Measurements from ENCODE around the gene TMEM117.

TMEM117 gene

GRCh38 chr12:44117337-44117736, 281.5 kb downstream of the TMEM117 start:
- Histone ChIP-seq H4K91ac (ENCODE audit: low read depth, low read length) (no peak overlapping the region), H3K79me1 (ENCODE audit: low read length) (no peaks in the 10 kb centered on the region), H4K8ac (ENCODE audit: low read depth, low read length) (no peak overlapping the region), H3K9me3 (ENCODE audit: insufficient read depth, low read depth, low read length) (no peaks in the 10 kb centered on the region), H3K27me3 (ENCODE audit: insufficient read depth, low read length) (no peaks in the 10 kb centered on the region), H2BK12ac (ENCODE audit: low read length) (no peak overlapping the region), H3K4ac (ENCODE audit: low read depth, low read length) (no peak overlapping the region), H2AFZ (ENCODE audit: insufficient read depth, low read length, poor library complexity) (no peak overlapping the region), H3K36me3 (ENCODE audit: control insufficient read depth in 1 of 2, insufficient read depth in 2 of 2, low read length in 2 of 2) (no peaks in the 10 kb centered on the region), H3K4me2 (ENCODE audit: low read length) (no peak overlapping the region), H3K4me3 (ENCODE audit: low read depth, low read length) (no peak overlapping the region), H3K18ac (ENCODE audit: low read length) (no peak overlapping the region), H4K12ac (ENCODE audit: low read depth, low read length) (no peak overlapping the region), H3K79me2 (ENCODE audit: control insufficient read depth, insufficient read depth, low read length, poor library complexity) (no peaks in the 10 kb centered on the region), H2BK120ac (ENCODE audit: insufficient read depth, low read length, poor library complexity) (no peak overlapping the region), H3K4me1 (ENCODE audit: control insufficient read depth in 1 of 2, insufficient read depth in 2 of 2, low read length in 2 of 2) (no peaks in the 10 kb centered on the region), H3K9ac (ENCODE audit: low read length) (no peak overlapping the region), H2BK5ac (ENCODE audit: low read depth, low read length, poor library complexity) (no peak overlapping the region), H2AK5ac (ENCODE audit: low read length) (no peak overlapping the region), H3K14ac (ENCODE audit: low read length) (no peak overlapping the region), H3K23ac (ENCODE audit: low read length) (no peak overlapping the region), H3K27ac (ENCODE audit: low read depth, low read length) (no peak overlapping the region)
- WGBS (ENCODE audit: extremely low coverage, insufficient coverage, insufficient read length): no CpG with 5 or more reads among the region's 1 CpG
- no peak for DNase-seq

GRCh38 chr12:44118946-44119345, 283.1 kb downstream of the TMEM117 start:
- Histone ChIP-seq H2BK120ac (ENCODE audit: insufficient read depth, low read length, poor library complexity) (no peak overlapping the region), H3K4me2 (ENCODE audit: low read length) (no peak overlapping the region), H3K79me1 (ENCODE audit: low read length) (no peaks in the 10 kb centered on the region), H3K9ac (ENCODE audit: low read length) (no peak overlapping the region), H3K79me2 (ENCODE audit: control insufficient read depth, insufficient read depth, low read length, poor library complexity) (no peaks in the 10 kb centered on the region), H3K14ac (ENCODE audit: low read length) (no peak overlapping the region), H2AFZ (ENCODE audit: insufficient read depth, low read length, poor library complexity) (no peak overlapping the region), H3K27ac (ENCODE audit: low read depth, low read length) (no peak overlapping the region), H2BK5ac (ENCODE audit: low read depth, low read length, poor library complexity) (no peak overlapping the region), H3K23ac (ENCODE audit: low read length) (no peak overlapping the region), H3K4me1 (ENCODE audit: control insufficient read depth in 1 of 2, insufficient read depth in 2 of 2, low read length in 2 of 2) (no peaks in the 10 kb centered on the region), H3K4ac (ENCODE audit: low read depth, low read length) (no peak overlapping the region), H2BK12ac (ENCODE audit: low read length) (no peak overlapping the region), H3K36me3 (ENCODE audit: control insufficient read depth in 1 of 2, insufficient read depth in 2 of 2, low read length in 2 of 2) (no peaks in the 10 kb centered on the region), H4K12ac (ENCODE audit: low read depth, low read length) (no peak overlapping the region), H2AK5ac (ENCODE audit: low read length) (no peak overlapping the region), H3K4me3 (ENCODE audit: low read depth, low read length) (no peak overlapping the region), H4K91ac (ENCODE audit: low read depth, low read length) (no peak overlapping the region), H3K18ac (ENCODE audit: low read length) (no peak overlapping the region), H3K9me3 (ENCODE audit: insufficient read depth, low read depth, low read length) (no peaks in the 10 kb centered on the region), H4K8ac (ENCODE audit: low read depth, low read length) (no peak overlapping the region), H3K27me3 (ENCODE audit: insufficient read depth, low read length) (no peaks in the 10 kb centered on the region)
- no peak for DNase-seq

- H3K9ac ChIP-seq (ENCODE audit: low read length): no peak overlapping the region
- H2AK5ac ChIP-seq (ENCODE audit: low read length): no peak overlapping the region
- H3K4me3 ChIP-seq (ENCODE audit: low read depth, low read length): no peak overlapping the region
- H3K9me3 ChIP-seq (ENCODE audit: insufficient read depth, low read depth, low read length): no peaks in the 10 kb centered on the region
- H3K79me1 ChIP-seq (ENCODE audit: low read length): no peaks in the 10 kb centered on the region
- no peak overlapping the region for H3K18ac ChIP-seq (ENCODE audit: low read length)
- no peak overlapping the region for H4K12ac ChIP-seq (ENCODE audit: low read depth, low read length)
- no CpG with 5 or more reads among the region's 1 CpG for WGBS (ENCODE audit: extremely low coverage, insufficient coverage, insufficient read length)
- DNase-seq: no peak
- no peak overlapping the region for H3K23ac ChIP-seq (ENCODE audit: low read length)
- no peaks in the 10 kb centered on the region for H3K79me2 ChIP-seq (ENCODE audit: control insufficient read depth, insufficient read depth, low read length, poor library complexity)
- no peak overlapping the region for H4K8ac ChIP-seq (ENCODE audit: low read depth, low read length)
- no peak overlapping the region for H3K4me2 ChIP-seq (ENCODE audit: low read length)
- H3K27me3 ChIP-seq (ENCODE audit: insufficient read depth, low read length): no peaks in the 10 kb centered on the region
- H2AFZ ChIP-seq (ENCODE audit: insufficient read depth, low read length, poor library complexity): no peak overlapping the region
- H2BK120ac ChIP-seq (ENCODE audit: insufficient read depth, low read length, poor library complexity): no peak overlapping the region
- no peak overlapping the region for H4K91ac ChIP-seq (ENCODE audit: low read depth, low read length)
- no peak overlapping the region for H2BK5ac ChIP-seq (ENCODE audit: low read depth, low read length, poor library complexity)
- no peak overlapping the region for H3K4ac ChIP-seq (ENCODE audit: low read depth, low read length)
- H3K27ac ChIP-seq (ENCODE audit: low read depth, low read length): no peak overlapping the region
- H2BK12ac ChIP-seq (ENCODE audit: low read length): no peak overlapping the region
- no peak overlapping the region for H3K14ac ChIP-seq (ENCODE audit: low read length)
- H3K36me3 ChIP-seq (ENCODE audit: control insufficient read depth in 1 of 2, insufficient read depth in 2 of 2, low read length in 2 of 2): no peaks in the 10 kb centered on the region
- no peaks in the 10 kb centered on the region for H3K4me1 ChIP-seq (ENCODE audit: control insufficient read depth in 1 of 2, insufficient read depth in 2 of 2, low read length in 2 of 2)
These were observed 290.9 kb downstream of the TMEM117 start for GRCh38 chr12:44126806-44127205.

GRCh38 chr12:44127966-44128710, 292.3 kb downstream of the TMEM117 start:
- Histone ChIP-seq H2AK5ac (ENCODE audit: low read length) (no peak overlapping the region), H3K14ac (ENCODE audit: low read length) (no peak overlapping the region), H3K4me2 (ENCODE audit: low read length) (no peak overlapping the region), H3K79me1 (ENCODE audit: low read length) (no peaks in the 10 kb centered on the region), H2BK5ac (ENCODE audit: low read depth, low read length, poor library complexity) (no peak overlapping the region), H4K8ac (ENCODE audit: low read depth, low read length) (no peak overlapping the region), H3K23ac (ENCODE audit: low read length) (no peak overlapping the region), H4K12ac (ENCODE audit: low read depth, low read length) (no peak overlapping the region), H3K4ac (ENCODE audit: low read depth, low read length) (no peak overlapping the region), H3K9me3 (ENCODE audit: insufficient read depth, low read depth, low read length) (no peaks in the 10 kb centered on the region), H3K9ac (ENCODE audit: low read length) (no peak overlapping the region), H3K27ac (ENCODE audit: low read depth, low read length) (no peak overlapping the region), H2AFZ (ENCODE audit: insufficient read depth, low read length, poor library complexity) (no peak overlapping the region), H2BK12ac (ENCODE audit: low read length) (no peak overlapping the region), H3K18ac (ENCODE audit: low read length) (no peak overlapping the region), H3K27me3 (ENCODE audit: insufficient read depth, low read length) (no peaks in the 10 kb centered on the region), H3K4me3 (ENCODE audit: low read depth, low read length) (no peak overlapping the region), H4K91ac (ENCODE audit: low read depth, low read length) (no peak overlapping the region), H3K79me2 (ENCODE audit: control insufficient read depth, insufficient read depth, low read length, poor library complexity) (no peaks in the 10 kb centered on the region), H2BK120ac (ENCODE audit: insufficient read depth, low read length, poor library complexity) (no peak overlapping the region), H3K36me3 (ENCODE audit: control insufficient read depth in 1 of 2, insufficient read depth in 2 of 2, low read length in 2 of 2) (no peaks in the 10 kb centered on the region), H3K4me1 (ENCODE audit: control insufficient read depth in 1 of 2, insufficient read depth in 2 of 2, low read length in 2 of 2) (no peaks in the 10 kb centered on the region)
- DNase-seq: no peak
- WGBS (ENCODE audit: extremely low coverage, insufficient coverage, insufficient read length): no CpG with 5 or more reads among the region's 1 CpG

Data from trophoblast cell (in vitro differentiated cells and primary cell).